Measurements from ENCODE around the gene VIPAS39. TPM values are rescaled to one million over a fixed set of nuclear protein-coding genes. Genes with fewer than 3 reads are reported as not detected.

VIPAS39 gene
- total and polyA plus RNA-seq, 4 donors, result 5.6 to 13.9 (median 8.9) TPM

- Histone ChIP-seq H3K4me1 (ENCODE audit: control insufficient read depth in 4 of 4, insufficient read depth in 4 of 4, low read length in 3 of 4) (no peaks in the 10 kb centered on the region), H3K27me3 (ENCODE audit: control insufficient read depth in 4 of 4, insufficient read depth in 4 of 4, low read length in 3 of 4) (no peaks in the 10 kb centered on the region), H3K27ac (ENCODE audit: low read depth in 1 of 2, low read length in 2 of 2) (no peak overlapping the region), H3K9ac (ENCODE audit: low read depth in 1 of 2, low read length in 2 of 2) (no peak overlapping the region), H3K9me3 (ENCODE audit: control insufficient read depth in 4 of 4, low read length in 3 of 4) (no peaks in the 10 kb centered on the region), H3K4me3 (ENCODE audit: low read depth in 1 of 3, low read length in 3 of 3) (no peak overlapping the region), H3K36me3 (ENCODE audit: control insufficient read depth in 4 of 4, insufficient read depth in 3 of 4, low read depth in 1 of 4, low read length in 3 of 4) (no peaks in the 10 kb centered on the region)
- DNase-seq (ENCODE audit: low spot score), result no peak
- 94% methylated on average over 7 of the region's 7 CpGs for WGBS
- TF ChIP-seq NR2F2 (IDR thresholded peaks at IDR 0.05) (no peak), EGR1 (IDR thresholded peaks at IDR 0.05; ENCODE audit: low read depth in 2 of 2) (no peak), ATF3 (IDR thresholded peaks at IDR 0.05) (no peak), CTCF (IDR thresholded peaks at IDR 0.05; ENCODE audit: low read depth, low read length, missing input control) (no peak), ZBTB33 (IDR thresholded peaks at IDR 0.05) (no peak), YY1 (IDR thresholded peaks at IDR 0.05) (no peak), HNF4G (IDR thresholded peaks at IDR 0.05) (no peak), HNF4A (conservative IDR thresholded peaks at IDR 0.05) (no peak), FOXA1 (IDR thresholded peaks at IDR 0.05) (no peak), SP1 (IDR thresholded peaks at IDR 0.05) (no peak), FOXA2 (IDR thresholded peaks at IDR 0.05) (no peak), TAF1 (conservative IDR thresholded peaks at IDR 0.05) (no peak), REST (IDR thresholded peaks at IDR 0.05) (no peak), RXRA (IDR thresholded peaks at IDR 0.05) (no peak), MAX (IDR thresholded peaks at IDR 0.05) (no peak), JUND (IDR thresholded peaks at IDR 0.05) (no peak)
These were observed 28.7 kb upstream of the VIPAS39 start for GRCh38 chr14:77485901-77486678.
